Keratinocyte (primary cell): ENCODE results near the gene BMF.

Source experiments
- EZH2 ChIP-seq: IDR thresholded peaks from one replicate; pipeline ENCODE4 v1.6.1; 2012; ENCODE audit warnings: inconsistent platforms, mild to moderate bottlenecking, low read length, moderate library complexity
- TF ChIP-seq, protein P1 (sequence below), 3 experiments: IDR thresholded peaks in 1 of 3; conservative IDR thresholded peaks in 1 of 3; optimal IDR thresholded peaks in 1 of 3; 2 replicates in 2 of 3; 3 replicates in 1 of 3; pipeline versions ENCODE3 to v1.5.1; 2011; ENCODE audit warnings: low read length in 3 of 3, mild to moderate bottlenecking in 3 of 3, moderate library complexity in 2 of 3, control low read depth in 1 of 3, inconsistent platforms in 1 of 3; ENCODE audit not compliant: insufficient read depth in 2 of 3; ENCODE audit errors: extremely low read depth in 1 of 3

DNA sequence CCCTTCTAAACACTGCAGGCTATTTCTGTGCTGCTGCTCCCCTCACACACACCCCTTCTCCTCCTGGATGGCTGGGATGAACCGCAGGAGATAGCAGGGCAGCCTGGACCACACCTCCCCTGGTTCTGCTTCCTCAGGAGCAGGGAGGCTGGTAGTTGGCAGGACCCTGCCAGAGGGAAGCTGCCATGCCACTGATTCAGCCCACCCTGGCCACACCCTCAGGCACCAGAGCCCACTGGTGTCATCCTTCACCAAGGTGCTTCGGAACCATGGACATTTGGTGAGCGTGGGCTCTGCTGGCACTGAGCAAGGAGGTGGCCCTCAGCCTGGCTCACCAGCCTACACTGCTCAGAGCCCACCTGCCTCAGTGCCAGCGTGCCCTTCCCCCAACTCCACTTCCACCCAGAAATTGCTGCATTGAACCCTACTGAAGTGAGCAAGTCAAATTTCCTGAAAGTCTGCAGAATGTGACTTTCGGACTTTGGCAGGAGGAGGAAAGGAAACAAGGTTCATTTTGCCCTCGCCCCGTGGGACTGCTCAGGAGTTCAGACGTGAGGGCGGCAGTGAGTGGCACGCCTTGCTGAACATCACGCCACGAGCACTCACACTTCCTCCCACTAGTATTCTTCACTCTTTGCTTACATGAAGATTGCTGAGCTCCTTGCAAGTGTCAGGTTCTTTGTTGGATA is 26.3 kb downstream of the BMF start:
- TF ChIP-seq, protein P1, sequence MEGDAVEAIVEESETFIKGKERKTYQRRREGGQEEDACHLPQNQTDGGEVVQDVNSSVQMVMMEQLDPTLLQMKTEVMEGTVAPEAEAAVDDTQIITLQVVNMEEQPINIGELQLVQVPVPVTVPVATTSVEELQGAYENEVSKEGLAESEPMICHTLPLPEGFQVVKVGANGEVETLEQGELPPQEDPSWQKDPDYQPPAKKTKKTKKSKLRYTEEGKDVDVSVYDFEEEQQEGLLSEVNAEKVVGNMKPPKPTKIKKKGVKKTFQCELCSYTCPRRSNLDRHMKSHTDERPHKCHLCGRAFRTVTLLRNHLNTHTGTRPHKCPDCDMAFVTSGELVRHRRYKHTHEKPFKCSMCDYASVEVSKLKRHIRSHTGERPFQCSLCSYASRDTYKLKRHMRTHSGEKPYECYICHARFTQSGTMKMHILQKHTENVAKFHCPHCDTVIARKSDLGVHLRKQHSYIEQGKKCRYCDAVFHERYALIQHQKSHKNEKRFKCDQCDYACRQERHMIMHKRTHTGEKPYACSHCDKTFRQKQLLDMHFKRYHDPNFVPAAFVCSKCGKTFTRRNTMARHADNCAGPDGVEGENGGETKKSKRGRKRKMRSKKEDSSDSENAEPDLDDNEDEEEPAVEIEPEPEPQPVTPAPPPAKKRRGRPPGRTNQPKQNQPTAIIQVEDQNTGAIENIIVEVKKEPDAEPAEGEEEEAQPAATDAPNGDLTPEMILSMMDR (optimal IDR thresholded peaks at IDR 0.05 in 1 of 3, IDR thresholded peaks at IDR 0.05 in 1 of 3, conservative IDR thresholded peaks at IDR 0.05 in 1 of 3; ENCODE audit: extremely low read depth in 1 of 3, insufficient read depth in 2 of 3, low read length in 3 of 3), result no peak
- TF ChIP-seq EZH2, result no peak
